GM21529 (cell line): ENCODE measurements around the gene MSH5.
"Not testable (repeated sequence)": the region's sequence is repeated elsewhere in the genome, so short reads cannot be mapped to it uniquely, and the experiment has no call there.

Experiments
- ATAC-seq: cut with Tn5 transposase; IDR thresholded peaks from one replicate; pipeline ENCODE4 v1.9.1; 2021; ENCODE audit not compliant: unreplicated experiment

MSH5 gene

DNA sequence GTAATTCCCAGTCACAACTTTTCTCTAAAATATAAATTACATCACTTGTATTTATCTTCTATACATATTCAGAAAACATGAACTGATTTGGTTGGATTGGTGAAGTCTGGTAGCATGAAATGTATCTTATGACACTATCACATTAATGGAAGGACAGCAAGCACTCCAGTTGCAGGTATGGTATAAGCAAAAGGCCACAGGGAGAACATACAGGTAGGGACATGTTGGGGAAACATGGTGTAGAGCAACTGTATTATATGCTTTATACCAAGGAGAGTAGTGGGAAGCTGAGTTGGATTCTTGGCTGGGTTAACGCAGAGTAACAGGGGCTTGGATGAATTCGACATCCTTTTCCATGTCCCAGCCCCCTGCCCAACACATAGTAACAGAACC is 57.2 kb downstream of the MSH5 start:
- ATAC-seq = no peak

DNA sequence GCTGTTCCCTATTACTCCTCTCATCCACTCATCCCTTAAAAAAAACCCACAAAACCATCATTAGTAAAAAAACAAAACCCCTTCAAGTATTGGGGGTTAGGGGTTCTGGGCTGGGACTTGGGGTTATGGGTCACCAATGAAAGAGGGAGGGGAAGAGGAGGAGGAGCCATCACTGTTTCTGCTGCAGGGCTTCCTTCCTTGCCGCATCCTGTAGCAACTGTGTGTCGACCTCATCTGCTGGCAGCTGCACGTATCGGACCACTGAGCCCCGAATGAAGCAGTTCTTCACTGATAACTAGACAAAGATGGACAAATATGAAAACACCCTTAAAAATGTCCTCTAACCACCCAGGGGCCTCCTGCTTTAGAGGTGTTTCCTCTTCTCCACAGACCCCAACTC is 57.8 kb downstream of the MSH5 start:
- no peak for ATAC-seq

GRCh38 chr6:31799781-31800180 is 60.0 kb downstream of the MSH5 start:
- ATAC-seq = no peak

DNA sequence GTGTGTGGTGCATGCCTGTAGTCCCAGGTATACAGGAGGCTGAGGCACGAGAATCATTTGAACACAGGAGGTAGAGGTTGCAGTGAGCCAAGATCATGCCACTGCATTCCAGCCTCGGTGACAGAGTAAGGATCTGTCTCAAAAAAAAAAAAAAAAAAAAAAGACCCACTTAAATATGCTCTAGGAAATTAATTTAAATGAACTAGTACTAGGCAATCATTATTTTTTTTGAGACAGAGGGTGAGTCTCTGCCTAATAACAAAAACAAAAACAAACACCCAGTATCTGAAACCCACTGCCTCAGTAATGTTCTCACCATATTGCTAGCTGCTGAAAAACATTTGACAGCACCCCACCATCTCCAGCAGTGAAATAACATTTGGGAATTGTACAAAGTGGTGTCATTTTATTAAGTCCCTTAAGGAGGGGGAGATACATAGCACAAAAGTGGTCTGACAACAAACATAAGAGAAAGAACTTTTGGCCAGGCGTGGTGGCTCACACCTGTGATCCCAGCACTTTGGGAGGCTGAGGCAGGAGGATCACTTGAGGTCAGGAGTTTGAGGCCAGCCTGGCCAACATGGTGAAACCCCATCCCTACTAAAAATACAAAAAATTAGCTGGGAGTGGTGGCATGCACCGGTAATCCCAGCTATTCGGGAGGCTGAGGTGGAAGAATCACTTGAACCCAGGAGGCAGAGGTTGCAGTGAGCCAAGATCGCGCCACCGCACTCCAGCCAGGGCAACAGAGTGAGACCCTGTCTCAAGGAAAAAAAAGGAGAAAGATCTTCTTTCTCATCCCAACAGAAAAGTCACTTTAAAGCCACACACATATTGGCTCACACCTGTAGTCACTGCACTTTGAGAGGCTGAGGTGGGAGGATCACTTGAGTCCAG is 61.5 kb downstream of the MSH5 start:
- ATAC-seq = not testable (repeated sequence)

- no peak for ATAC-seq
Measured at GRCh38 chr6:31805939-31806469, 66.2 kb downstream of the MSH5 start.

DNA sequence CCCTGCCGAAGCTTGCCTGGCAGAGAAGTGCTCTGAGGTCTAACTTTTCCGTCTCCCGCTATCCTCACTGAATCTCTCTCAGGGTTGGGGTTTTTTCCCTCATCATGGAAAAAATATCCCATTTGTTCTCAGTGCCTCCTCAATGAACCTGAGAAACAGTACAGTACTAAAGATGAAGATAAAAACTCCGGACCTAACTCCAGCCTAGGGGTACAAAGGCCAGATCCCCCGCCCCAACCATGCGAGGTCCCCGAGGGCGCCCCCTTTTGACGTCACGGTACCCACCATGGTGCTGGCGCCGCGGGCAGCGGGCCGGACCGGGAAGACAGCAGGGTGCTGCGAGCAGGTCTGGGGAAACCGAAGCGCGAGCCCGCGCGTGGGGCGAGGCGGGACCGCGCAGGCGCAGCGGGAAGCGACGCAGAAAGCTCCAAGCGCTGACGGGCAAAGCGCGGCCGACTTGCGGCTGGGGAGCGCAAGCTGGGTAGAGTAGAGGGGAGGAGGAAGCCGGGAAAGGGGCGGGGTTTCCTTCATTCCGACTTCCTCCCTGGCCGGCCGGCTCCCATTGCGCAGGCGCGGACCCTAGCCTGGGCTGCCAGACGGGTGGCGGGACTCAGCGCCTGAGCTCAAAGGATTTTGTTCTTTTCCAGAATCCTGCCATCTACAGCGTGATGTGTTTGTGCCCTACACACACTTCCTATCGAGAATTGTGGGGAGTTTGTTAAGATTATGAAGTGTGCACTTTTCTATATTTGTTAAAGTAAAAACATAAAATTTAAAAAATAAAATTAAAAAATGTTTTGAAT is 66.9 kb downstream of the MSH5 start, which contains the start of gene LSM2:
Gene LSM2, minus strand, starts transcription at position 497 of the 803 bp plus-strand sequence. Its CDS starts 209 bp downstream, at position 288.
- peak; percentile 86 for ATAC-seq

DNA sequence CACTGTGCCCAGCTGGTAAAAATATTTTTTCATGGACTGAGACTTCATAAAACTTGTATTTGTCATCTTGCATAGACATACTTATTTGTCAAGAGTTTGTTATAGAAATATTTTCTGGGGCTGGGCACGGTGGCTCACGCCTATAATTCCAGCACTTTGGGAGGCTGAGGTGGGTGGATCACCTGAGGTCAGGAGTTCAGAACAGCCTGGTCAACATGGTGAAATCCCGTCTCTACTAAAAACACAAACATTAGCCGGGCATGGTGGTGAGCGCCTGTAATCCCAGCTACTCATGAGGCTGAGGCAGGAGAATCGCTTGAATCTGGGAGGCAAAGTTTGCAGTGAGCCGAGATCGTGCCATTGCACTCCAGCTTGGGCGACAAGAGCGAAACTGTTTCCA is 68.8 kb downstream of the MSH5 start:
- ATAC-seq = not testable (repeated sequence)

DNA sequence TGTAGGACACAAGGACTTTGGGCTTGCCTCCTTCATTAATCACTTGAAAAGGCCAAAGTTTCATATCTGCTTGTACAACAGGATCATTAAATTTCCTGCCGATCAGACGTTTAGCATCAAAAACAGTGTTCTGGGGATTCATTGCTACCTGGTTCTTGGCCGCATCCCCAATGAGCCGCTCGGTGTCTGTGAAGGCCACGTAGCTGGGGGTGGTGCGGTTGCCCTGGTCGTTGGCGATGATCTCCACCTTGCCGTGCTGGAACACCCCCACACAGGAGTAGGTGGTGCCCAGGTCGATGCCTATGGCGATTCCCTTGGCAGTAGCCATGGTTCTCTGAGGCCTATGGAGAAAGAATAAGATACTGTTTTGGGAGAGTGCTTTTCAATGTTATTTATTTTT is 71.8 kb downstream of the MSH5 start:
- no peak for ATAC-seq
